Dedifferentiated amniotic fluid mesenchymal stem cell (primary cell): ENCODE data around the gene HDAC4.
"Not testable (repeated sequence)": the region's sequence is repeated elsewhere in the genome, so short reads cannot be mapped to it uniquely, and the experiment has no call there.

Source experiments
- DNase-seq: peaks from one replicate; pipeline ENCODE4 v3.0.0-alpha.2; 2016; ENCODE audit errors: extremely low spot score

HDAC4 gene

GRCh38 chr2:239187464-239188253 is 213.2 kb downstream of the HDAC4 start:
- no peak for DNase-seq

- no peak for DNase-seq
Measured at GRCh38 chr2:239186516-239187357, 214.1 kb downstream of the HDAC4 start.

- DNase-seq: no peak
Measured at GRCh38 chr2:239184968-239185903, 215.6 kb downstream of the HDAC4 start.

GRCh38 chr2:239184179-239184578 is 216.6 kb downstream of the HDAC4 start:
- no peak for DNase-seq

GRCh38 chr2:239182981-239183791 is 217.6 kb downstream of the HDAC4 start:
- DNase-seq: no peak

- DNase-seq: no peak
Measured at GRCh38 chr2:239181903-239182581, 218.8 kb downstream of the HDAC4 start.

GRCh38 chr2:239181074-239181902 is 219.5 kb downstream of the HDAC4 start:
- DNase-seq: no peak

- no peak for DNase-seq
Measured at GRCh38 chr2:239180526-239181073, 220.2 kb downstream of the HDAC4 start.

GRCh38 chr2:239179851-239180371 is 220.9 kb downstream of the HDAC4 start:
- no peak for DNase-seq

GRCh38 chr2:239178954-239179353 is 221.9 kb downstream of the HDAC4 start:
- no peak for DNase-seq

- no peak for DNase-seq
Measured at GRCh38 chr2:239178484-239178883, 222.3 kb downstream of the HDAC4 start.

GRCh38 chr2:239177908-239178307 is 222.9 kb downstream of the HDAC4 start:
- DNase-seq: no peak

GRCh38 chr2:239177325-239177724 is 223.5 kb downstream of the HDAC4 start:
- no peak for DNase-seq

- not testable (repeated sequence) for DNase-seq
Measured at GRCh38 chr2:239176138-239176803, 224.5 kb downstream of the HDAC4 start.

- DNase-seq: no peak
Measured at GRCh38 chr2:239175181-239175580, 225.6 kb downstream of the HDAC4 start.

GRCh38 chr2:239173301-239173700 is 227.5 kb downstream of the HDAC4 start:
- DNase-seq: no peak

GRCh38 chr2:239171643-239172042 is 229.2 kb downstream of the HDAC4 start:
- no peak for DNase-seq

GRCh38 chr2:239169311-239170048 is 231.3 kb downstream of the HDAC4 start:
- DNase-seq: no peak
